ENCODE measurements around the gene TMEM200C.
"Not testable (repeated sequence)": the region's sequence is repeated elsewhere in the genome, so short reads cannot be mapped to it uniquely, and the experiment has no call there.

Gene TMEM200C

DNA sequence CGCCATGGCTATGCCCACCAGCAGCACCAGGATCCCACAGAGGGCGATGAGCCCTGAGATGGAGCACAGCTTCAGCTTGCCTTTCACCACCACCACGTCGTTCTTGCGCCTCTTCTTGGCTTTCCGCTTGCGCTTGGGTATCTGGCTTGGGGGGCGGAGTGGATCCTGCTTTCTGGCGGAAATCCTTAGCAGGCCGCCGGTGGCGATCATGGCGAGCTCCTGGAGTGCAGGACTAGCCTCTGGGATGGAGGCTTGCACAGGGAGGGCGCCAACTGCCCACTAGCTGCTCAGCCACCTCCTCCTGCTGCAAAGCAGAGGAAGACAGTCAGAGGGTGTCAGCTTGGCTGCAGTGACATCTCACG is 3.5 kb downstream of the TMEM200C start:
- DNase-seq (ENCODE audit: low spot score) = no peak

- DNase-seq (ENCODE audit: low spot score) = no peak
Observed at GRCh38 chr18:5891184-5891853, 4.0 kb downstream of the TMEM200C start.

DNA sequence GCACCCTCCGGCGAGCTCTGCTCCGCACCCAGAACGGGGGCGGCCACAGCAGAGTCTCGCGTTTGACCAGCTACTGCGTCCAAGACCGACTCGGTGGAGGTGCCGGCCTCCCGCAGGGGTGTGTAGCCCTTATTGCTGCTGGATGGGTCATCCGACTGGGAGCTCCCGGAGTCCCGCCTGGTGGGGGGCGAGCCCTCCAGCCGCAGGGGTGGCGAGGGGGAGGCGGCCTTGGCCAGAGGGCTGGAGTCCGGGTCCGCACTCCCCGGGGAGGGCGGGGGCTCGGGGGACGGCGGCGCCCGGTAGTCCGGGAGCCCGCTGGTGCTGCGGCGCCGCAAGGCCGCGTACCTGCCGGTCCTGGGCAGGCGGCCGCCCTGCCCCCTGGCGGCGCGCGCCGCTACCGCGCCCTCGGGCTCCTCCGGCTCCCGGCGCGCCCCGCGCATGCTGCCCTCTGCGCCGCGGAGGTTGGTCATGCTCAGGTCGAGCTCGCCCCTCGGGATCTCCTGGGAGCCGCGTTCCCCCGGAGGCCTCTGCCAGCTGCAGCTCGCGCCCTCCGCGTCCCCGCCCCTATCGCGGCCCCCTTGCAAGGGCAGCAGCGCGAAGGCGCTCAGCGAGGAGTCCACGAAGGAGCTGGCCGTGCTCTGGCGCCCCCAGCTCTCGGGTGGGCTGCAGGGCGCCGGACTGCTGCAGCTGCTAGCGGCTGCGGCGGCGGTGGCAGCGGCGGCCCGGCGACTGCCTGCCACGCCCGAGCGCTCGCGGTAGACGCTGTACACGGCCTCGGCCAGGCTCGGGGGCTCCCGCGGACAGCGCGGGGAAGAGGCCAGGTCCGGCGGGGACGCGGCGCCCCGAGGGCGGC is 4.8 kb downstream of the TMEM200C start:
- peak; percentile 29 for DNase-seq (ENCODE audit: low spot score)

DNA sequence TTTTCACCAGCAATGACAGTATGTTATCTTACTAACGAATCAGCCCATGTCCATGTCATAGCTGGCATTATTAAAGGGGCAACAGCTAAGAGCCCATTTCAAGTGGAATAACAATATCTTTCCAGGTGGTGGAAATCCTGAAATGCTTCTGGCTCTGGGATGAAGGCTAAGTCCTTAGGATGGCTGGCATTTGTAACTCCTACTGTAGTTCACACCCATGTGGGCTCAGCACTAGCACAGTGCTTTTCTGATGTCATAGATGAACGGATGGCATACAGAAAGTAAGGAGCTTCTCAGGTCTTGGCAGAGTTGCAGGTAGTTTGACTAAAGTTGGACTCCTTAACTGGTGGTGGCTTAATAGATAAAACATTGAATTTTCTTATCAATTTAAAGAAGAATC is 10.0 kb downstream of the TMEM200C start:
- no peak for DNase-seq (ENCODE audit: low spot score)

DNA sequence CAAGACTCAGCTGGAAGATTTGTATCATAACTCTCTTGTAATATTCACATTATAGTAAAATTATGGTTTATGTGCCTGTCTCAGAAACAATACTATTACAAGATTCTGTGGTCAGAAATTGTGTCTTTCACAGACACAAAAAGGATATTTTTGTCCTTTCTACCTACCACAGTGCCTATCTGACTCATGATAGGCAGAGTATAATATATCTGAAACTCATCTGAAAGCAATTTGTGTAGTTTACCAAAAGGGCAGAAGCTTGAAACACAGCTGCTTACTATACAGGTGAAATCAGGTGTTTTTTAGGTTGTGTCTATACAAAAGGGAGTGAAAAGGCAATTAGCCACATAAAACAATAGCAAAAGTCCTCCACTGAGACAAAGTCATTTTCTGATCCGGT is 10.9 kb downstream of the TMEM200C start:
- no peak for DNase-seq (ENCODE audit: low spot score)

- peak; percentile 43 for DNase-seq (ENCODE audit: low spot score)
Observed at GRCh38 chr18:5879479-5879882, 15.8 kb downstream of the TMEM200C start.

DNA sequence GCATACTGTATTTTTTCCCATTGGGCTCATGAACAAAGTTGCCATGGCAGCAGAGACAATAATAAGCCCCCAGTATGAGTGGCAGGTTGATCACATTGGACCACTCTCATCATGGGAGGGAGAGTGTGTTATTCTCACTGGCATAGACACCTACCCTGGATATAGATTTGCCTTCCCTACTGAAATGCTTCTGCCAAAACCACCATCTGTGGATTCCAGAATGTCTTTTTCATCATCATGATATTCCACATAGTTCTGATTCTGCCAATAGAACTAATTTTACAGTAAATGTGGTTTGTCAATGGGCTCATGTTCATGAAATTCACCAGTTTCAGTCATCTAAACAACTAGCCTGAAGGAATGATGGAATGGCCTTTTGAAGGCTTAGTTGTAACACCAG is 18.4 kb downstream of the TMEM200C start:
- no peak for DNase-seq (ENCODE audit: low spot score)

GRCh38 chr18:5874336-5874735 is 21.0 kb downstream of the TMEM200C start:
- no peak for DNase-seq (ENCODE audit: low spot score)

DNA sequence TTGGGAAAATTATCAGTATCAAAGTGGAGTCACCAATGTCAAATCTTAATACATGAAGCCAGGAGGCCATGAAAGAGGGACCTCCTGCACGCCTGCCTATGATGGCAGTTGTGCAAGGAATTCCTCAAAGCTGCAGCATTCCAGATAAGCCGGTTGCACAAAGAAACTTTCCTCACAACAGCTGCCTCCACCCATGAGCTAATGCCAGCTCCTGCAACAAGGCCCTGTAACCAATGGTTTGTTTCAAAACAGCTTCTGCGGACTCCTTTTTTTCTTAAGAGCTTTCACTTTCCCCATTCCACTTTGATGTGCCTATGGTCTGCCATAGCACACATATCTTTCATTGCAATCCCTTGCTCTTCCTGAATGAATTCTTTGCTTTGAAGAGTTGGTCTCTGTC is 22.4 kb downstream of the TMEM200C start:
- DNase-seq (ENCODE audit: low spot score) = no peak

DNA sequence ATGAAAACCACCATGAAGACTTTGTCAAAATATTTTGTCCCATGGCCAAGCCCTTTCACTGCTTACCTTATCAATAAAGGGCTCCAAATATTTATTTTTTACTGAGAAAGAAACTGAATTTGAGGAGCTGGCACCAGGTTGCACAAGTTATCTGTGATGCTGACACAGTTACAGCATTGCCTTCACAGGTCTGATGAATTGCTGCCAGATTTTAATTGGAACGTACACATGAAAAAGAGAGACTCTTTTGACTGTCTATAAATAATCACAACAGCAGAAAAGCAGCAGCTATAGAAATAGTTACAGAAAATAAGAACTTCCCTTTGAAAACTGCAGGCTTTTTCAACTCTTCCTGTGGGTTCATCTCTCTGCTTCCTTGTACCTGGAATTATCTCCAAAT is 23.9 kb downstream of the TMEM200C start:
- no peak for DNase-seq (ENCODE audit: low spot score)

DNA sequence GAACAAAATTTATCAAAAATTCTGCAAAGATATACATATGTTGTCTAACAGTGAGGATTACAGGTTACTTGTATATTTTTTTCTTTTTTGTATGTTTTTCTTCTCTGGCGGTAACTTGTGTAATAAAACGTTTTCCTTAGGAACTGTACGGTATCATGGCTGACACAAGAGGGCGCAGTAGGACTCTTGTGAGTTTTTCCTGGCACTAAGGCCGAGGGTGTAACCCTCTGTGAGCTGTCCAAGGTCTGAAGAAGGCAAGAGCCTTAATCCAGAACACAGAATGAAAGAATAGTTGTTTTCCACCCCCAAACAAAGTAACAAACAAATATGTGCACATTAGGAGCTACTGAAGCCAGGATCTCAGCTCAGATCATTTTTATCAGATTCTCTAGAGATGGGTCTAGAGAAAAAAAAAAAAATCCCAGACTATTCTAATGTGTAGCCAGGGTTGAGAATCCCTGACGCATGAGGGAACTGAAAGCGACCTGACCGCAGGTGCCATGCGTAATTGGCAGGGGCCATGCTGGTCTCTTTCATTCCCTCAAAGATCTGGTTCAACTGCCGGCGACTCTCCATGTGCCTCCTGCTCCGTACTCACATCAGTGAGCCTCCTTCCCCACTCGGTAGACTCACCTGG is 27.0 kb downstream of the TMEM200C start:
- peak; percentile 75 for DNase-seq (ENCODE audit: low spot score)

DNA sequence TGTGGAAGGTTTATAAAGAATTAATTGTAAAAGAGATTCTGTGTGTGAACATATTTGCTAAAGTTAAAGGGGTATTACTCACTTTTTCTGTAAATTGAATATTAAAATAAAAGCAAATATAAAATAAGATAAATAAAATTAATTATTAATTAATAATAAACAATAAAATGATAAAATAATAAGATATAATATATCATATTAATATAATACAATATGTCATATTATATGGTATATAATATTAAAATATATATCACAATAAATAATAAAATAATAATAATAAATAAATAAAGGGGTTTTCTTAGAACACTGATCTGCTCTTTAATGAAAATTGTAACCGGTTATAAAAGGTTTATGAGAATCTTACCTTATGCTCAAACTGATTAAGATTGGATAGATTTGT is 29.8 kb downstream of the TMEM200C start:
- DNase-seq (ENCODE audit: low spot score) = no peak

- not testable (repeated sequence) for DNase-seq (ENCODE audit: low spot score)
Observed at GRCh38 chr18:5862127-5862526, 33.2 kb downstream of the TMEM200C start.

- no peak for DNase-seq (ENCODE audit: low spot score)
Observed at GRCh38 chr18:5857180-5857579, 38.1 kb downstream of the TMEM200C start.

- no peak for DNase-seq (ENCODE audit: low spot score)
Observed at GRCh38 chr18:5853253-5853652, 42.1 kb downstream of the TMEM200C start.

- DNase-seq (ENCODE audit: low spot score) = no peak
Observed at GRCh38 chr18:5851998-5852397, 43.3 kb downstream of the TMEM200C start.

- DNase-seq (ENCODE audit: low spot score) = no peak
Observed at GRCh38 chr18:5842653-5843052, 52.7 kb downstream of the TMEM200C start.

- DNase-seq (ENCODE audit: low spot score) = no peak
Observed at GRCh38 chr18:5841518-5841917, 53.8 kb downstream of the TMEM200C start.

DNA sequence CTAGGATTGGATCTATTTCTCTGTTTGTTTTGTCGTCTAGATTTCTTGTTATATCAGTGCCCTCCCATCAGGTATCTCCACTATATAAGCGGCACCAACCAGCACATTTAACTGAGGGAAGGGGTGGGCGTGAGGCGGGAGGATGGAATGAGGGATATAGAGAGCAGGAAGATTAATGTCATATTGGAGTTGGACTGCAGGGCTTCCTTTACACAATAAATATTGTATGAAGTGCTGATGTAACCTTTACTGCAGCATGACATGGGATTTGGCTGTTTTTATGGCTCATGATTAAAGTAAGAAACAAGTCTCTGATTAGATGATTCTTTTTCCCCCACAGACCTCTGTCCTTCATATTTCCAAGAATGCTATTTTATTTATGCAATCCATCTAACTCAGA is 54.8 kb downstream of the TMEM200C start:
- no peak for DNase-seq (ENCODE audit: low spot score)

- no peak for DNase-seq (ENCODE audit: low spot score)
Observed at GRCh38 chr18:5840025-5840424, 55.3 kb downstream of the TMEM200C start.

DNA sequence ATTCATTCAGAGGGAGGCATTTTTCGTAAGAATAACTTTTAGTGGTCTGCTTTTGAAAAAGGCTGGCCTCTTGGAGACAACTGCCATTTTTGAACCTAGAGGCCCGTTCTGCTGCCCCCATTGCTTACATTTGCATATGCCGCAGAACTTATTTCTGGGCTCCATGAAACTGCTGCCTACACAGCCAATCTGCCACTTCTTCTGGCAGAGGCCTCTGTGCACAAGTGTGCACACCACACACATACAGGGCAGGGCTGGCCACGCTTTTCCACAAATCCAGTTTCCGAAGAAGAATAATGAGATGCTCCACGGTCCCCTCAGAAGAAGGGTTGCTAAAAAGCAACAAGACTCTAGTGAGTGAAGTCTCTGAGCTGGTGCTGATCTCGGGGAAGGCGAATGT is 56.2 kb downstream of the TMEM200C start:
- DNase-seq (ENCODE audit: low spot score) = no peak

All from kidney capillary endothelial cell (primary cell).